HG03159 (cell line): ENCODE measurements around the gene SAMD15.
"Not testable (repeated sequence)": the region's sequence is repeated elsewhere in the genome, so short reads cannot be mapped to it uniquely, and the experiment has no call there.

Experiments used
- ATAC-seq: cut with Tn5 transposase; IDR thresholded peaks from one replicate; pipeline ENCODE4 v1.9.1; 2021; ENCODE audit warnings: mild to moderate bottlenecking, moderate library complexity; ENCODE audit not compliant: unreplicated experiment

The SAMD15 gene

DNA sequence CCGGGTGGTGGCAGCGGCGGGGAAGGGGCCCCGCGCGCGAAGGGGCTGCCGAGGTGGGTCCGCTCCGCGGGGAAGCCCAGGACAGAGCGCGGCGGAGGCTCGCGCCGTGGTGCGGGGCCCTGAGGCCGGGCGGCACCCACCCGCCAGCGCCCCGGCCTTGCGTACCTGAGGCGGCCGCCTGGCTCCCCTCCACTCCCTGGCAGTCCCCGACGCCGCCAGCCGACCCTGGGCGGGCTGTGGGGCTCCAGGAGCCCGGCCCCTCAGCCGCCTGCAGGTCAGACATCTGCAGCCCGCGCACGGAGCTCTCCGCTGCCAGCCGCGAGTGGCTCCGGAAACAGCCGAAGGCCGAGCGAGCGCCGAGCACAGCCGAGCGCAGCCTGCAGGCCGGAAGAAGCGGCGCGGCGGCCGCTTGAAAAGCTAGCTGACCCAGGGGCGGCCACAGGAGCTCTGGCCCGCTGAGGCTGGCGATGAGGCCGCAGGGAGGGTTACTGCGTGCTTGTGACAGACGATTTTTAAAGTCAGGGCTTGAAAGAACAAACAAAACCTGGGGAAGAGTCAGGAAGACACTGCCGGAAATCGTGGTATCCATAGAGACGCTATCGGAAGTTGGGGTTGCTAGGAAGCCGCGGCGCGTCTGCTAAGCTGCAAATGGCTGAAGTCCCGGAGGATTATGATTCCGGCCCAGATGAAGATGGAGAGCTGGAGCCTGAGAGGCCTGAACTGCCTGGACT is at the start of gene SAMD15, which contains the start of gene TMED8:
SAMD15 (plus strand) TSS at position 609 of the 731 bp plus-strand sequence; CDS start at position 649, 40 bp downstream.
TMED8 (minus strand) TSS at position 324 of the 731 bp plus-strand sequence; CDS start at position 283, 41 bp downstream.
- peak; percentile 84 for ATAC-seq

GRCh38 chr14:77329872-77330271 is 47.3 kb upstream of the SAMD15 start:
- no peak for ATAC-seq

DNA sequence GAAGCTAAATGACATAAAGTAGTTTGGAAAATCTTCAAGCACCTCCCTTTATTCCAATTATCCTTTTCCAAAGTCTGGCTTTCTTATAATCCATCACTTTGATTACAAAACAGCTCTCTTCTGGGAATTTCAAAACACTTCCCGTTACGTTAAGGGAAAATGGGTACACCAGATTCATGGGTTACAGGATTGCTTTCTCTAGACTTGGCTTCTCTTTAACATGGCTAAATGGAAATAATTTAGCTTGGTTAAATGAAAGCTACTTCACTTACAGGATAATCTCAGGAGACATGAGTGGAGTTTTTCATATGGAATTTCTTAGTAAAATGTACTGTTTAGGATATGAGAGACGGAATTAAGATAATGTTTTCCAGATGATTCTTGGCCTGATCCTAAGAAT is 41.6 kb upstream of the SAMD15 start:
- ATAC-seq: no peak

DNA sequence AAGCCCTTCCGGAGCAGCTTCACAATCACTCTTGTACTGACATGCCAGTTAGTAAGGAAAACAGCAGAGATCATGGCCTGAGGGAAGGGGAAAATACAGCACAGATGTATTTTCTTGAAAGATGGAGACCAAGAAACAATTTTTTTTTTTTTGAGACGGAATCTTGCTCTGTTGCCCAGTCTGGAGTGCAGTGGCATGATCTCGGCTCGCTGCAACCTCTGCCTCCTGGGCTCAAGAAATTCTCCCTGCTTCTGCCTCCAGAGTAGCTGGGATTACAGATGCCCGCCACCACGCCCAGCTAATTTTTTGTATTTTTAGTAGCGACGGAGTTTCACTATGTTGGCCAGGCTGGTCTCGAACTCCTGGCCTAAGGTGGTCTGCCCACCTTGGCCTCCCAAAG is 39.9 kb upstream of the SAMD15 start:
- ATAC-seq: not testable (repeated sequence)

- ATAC-seq: no peak
These were observed 39.3 kb upstream of the SAMD15 start for GRCh38 chr14:77337880-77338279.

GRCh38 chr14:77338302-77338701 is 38.9 kb upstream of the SAMD15 start:
- ATAC-seq: no peak

- ATAC-seq: no peak
These were observed 37.8 kb upstream of the SAMD15 start for GRCh38 chr14:77339407-77339806.

DNA sequence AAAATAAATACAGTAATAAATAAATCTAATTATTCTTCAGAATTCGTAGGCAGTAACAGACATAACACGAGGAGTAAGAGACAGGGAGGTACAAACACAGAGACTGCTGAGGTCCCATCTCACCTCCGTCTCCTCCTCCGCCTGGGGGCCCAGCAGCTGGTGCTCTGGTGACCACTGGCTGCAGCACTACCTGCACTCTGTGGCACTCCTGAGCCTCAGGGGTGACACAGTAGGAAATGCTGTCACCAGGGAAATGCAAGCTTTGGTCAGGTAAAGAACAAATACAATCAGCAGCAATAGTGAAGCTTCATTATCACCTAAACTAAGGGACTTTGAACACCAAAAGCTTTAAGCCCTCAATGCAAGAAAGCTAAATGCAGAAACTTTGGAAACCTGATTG is 36.8 kb upstream of the SAMD15 start:
- no peak for ATAC-seq

- ATAC-seq: no peak
These were observed 34.3 kb upstream of the SAMD15 start for GRCh38 chr14:77342726-77343397.

GRCh38 chr14:77343662-77344061 is 33.5 kb upstream of the SAMD15 start:
- ATAC-seq: no peak

GRCh38 chr14:77344377-77344996 is 32.7 kb upstream of the SAMD15 start:
- no peak for ATAC-seq

- ATAC-seq: no peak
These were observed 30.7 kb upstream of the SAMD15 start for GRCh38 chr14:77346495-77346894.

GRCh38 chr14:77347751-77348150 is 29.4 kb upstream of the SAMD15 start:
- ATAC-seq: no peak

DNA sequence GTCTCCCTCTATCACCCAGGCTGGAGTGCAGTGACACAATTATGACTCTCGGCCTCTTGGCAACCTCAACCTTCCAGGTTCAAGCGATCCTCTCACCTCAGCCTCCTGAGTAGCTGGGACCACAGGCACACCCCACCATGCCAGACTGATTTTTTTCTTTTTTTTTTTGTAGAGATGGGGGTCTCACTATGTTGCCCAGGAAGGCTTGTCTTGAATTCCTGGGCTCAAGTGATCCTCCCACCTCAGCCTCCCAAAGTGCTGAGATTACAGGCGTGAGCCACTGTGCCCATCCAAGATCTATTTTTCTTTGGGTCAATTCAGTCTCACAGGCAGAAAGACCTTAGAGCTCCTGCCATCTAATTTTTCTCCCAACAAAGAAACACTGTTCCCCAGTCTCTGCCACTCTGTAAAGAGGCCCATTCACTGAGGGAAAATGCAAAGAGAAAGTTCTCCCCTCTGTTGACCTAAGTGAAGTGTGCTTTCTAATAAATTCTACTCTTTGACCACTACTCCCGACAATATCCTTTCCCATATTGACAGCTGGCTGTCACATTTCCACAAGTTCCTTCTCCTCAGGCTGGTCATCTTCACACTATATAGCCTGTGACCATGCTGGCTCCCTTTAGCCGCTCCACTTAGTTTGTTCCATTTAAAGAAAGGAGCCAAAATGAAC is 23.6 kb upstream of the SAMD15 start:
- no peak for ATAC-seq

- ATAC-seq: no peak
These were observed 21.4 kb upstream of the SAMD15 start for GRCh38 chr14:77355811-77356210.

DNA sequence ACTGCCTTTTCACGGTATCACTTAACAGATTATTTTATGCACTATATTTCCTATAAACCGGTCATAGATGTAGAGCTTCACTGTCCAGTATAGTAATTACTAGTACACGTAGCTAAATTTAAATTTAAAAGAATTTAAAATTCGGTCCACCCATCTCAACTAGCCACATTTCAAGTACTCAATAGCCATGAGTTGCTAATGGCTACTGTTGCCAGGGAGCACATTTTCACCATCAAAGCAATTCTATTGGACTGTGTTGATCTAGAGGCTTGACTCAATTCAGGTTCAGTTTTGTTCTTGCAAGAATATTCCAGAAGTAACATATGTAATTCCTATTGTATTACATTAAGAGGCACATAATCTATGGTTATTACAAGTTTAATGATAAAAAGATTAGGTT is 20.3 kb upstream of the SAMD15 start:
- ATAC-seq: no peak

DNA sequence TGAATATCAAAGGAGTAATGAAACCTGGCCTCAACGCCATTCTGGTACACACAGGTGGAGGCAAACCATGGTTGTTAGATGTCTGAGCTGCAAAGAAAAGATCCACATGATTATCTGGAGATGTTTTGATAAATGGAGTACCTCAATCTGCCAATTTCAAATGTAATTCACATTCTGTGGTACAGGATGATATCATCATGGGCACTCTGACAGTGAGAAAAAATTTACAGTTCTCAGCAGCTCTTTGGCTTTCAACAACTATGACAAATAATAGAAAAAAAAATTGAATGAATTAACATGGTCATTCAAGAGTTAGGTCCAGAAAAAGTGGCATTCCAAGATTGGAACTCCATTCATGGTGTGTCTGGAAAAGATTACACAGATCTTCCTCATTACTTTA is 17.6 kb upstream of the SAMD15 start:
- no peak for ATAC-seq

- ATAC-seq: no peak
These were observed 13.0 kb upstream of the SAMD15 start for GRCh38 chr14:77364146-77364545.

DNA sequence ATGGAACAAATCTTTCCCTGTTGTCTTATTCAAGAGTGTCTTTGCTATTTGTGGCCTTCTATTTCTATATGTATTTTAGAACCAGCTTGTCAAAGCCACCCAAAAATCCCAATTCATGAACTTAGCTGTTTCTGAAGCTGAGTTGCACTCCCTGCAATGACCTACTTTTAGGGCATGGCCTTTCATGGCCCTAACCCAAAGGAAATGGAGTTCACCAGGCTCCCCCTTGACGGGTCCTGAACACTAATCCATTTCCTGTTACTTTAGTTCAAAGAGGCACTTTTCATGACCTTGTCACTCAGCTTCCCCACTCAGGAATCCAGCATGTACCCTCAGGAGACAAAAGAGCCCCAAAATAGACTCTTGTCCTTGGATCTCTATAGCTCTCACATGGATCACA is 7.9 kb upstream of the SAMD15 start:
- no peak for ATAC-seq

GRCh38 chr14:77372304-77372841 is 4.8 kb upstream of the SAMD15 start:
- peak; percentile 33 for ATAC-seq
